Natural killer cell (primary cell): Measurements from ENCODE around the gene DCUN1D4. TPM values are rescaled to one million over a fixed set of nuclear protein-coding genes. Genes with fewer than 3 reads are reported as not detected.
A peak's percentile ranks its signal among the peaks of the same experiment; 100 is the strongest.

Experiments
- ATAC-seq, 3 donors: fragments of 150-1000 bp in 2 of 3; fragments of 200-7000 bp in 1 of 3; cut with Tn5 transposase; 1 replicate in 1 of 3; 2 replicates in 2 of 3; pipeline ENCODE4 v1.10.0; 2021; ENCODE audit warnings: mild to moderate bottlenecking in 2 of 3, moderate library complexity in 2 of 3
- DNase-seq, 2 donors: peaks; one replicate each; pipeline versions ENCODE4 v3.0.0 to v3.0.0-alpha.2; 2013 to 2021; ENCODE audit warnings: mixed read lengths in 1 of 2
- H3K27ac ChIP-seq: one replicate; pipeline ENCODE4 v1.5.1; 2013; ENCODE audit warnings: mild to moderate bottlenecking, low read length
- H3K27me3 ChIP-seq: one replicate; pipeline ENCODE4 v1.6.1; 2013; ENCODE audit warnings: low read length; ENCODE audit not compliant: control insufficient read depth, insufficient read depth
- H3K36me3 ChIP-seq: one replicate; pipeline ENCODE4 v1.6.1; 2013; ENCODE audit warnings: low read length; ENCODE audit not compliant: control insufficient read depth, insufficient read depth
- H3K4me1 ChIP-seq: one replicate; pipeline ENCODE4 v1.6.1; 2013; ENCODE audit warnings: low read length; ENCODE audit not compliant: control insufficient read depth, insufficient read depth
- H3K4me3 ChIP-seq: one replicate; pipeline ENCODE4 v1.5.1; 2013; ENCODE audit warnings: low read length
- H3K9me3 ChIP-seq: one replicate; pipeline ENCODE4 v1.6.1; 2013; ENCODE audit warnings: low read length; ENCODE audit not compliant: control insufficient read depth, insufficient read depth
- H3K27ac Mint-ChIP-seq, 2 donors: one replicate each; pipeline ENCODE4 v1.8.0; 2022; ENCODE audit warnings: mild to moderate bottlenecking in 2 of 2, mixed read lengths in 2 of 2, moderate library complexity in 1 of 2
- H3K27me3 Mint-ChIP-seq, 2 donors: one replicate each; pipeline ENCODE4 v1.8.0; 2022; ENCODE audit warnings: low read depth in 2 of 2, mixed read lengths in 2 of 2
- H3K36me3 Mint-ChIP-seq: one replicate; pipeline ENCODE4 v1.8.0; 2022; ENCODE audit warnings: mixed read lengths
- H3K4me1 Mint-ChIP-seq, 2 donors: one replicate each; pipeline ENCODE4 v1.8.0; 2022; ENCODE audit warnings: mixed read lengths in 2 of 2
- H3K4me3 Mint-ChIP-seq: one replicate; pipeline ENCODE4 v1.8.0; 2022; ENCODE audit warnings: mild to moderate bottlenecking, moderate library complexity, mixed read lengths
- H3K9me3 Mint-ChIP-seq, 2 donors: one replicate each; pipeline ENCODE4 v1.8.0; 2022; ENCODE audit warnings: mixed read lengths in 2 of 2
- WGBS: methylation state at CpG from one replicate; pipeline ENCODE4 v1.1.7; 2013; ENCODE audit warnings: missing lambda C conversion rate; ENCODE audit not compliant: insufficient coverage; 5-methylcytosine and 5-hydroxymethylcytosine counted together
- intact Hi-C: fragments of 100-400 bp; cut with micrococcal nuclease; formaldehyde crosslinking; loops from one replicate; pipeline ENCODE4 v1.14.2; 2022
- total RNA-seq, 4 donors: library from RNA; stranded (reverse); fragments of 120-200 nt in 1 of 4; gene quantifications; one replicate each; pipeline versions ENCODE4 v1.2.3 to v1.2.4, GENCODE V29; 2013 to 2022
- TF ChIP-seq, protein P1 (sequence below): fragments of 200-600 bp; IDR thresholded peaks from one replicate; pipeline ENCODE4 v1.8.0; 2022; ENCODE audit warnings: antibody characterized with exemption

The DCUN1D4 gene
- total RNA-seq, 3 donors from 2014 or later (not counting 1 experiment from before 2014, with no cell fraction given) = 26.9 to 35.9 (median 35.1) TPM

- Histone ChIP-seq H3K27me3 (no peaks in the 10 kb centered on the region), H3K4me3 (no peak overlapping the region), H3K36me3 (peaks cover 30% of the 10 kb centered on the region), H3K4me1 (no peaks in the 10 kb centered on the region), H3K9me3 (no peaks in the 10 kb centered on the region), H3K27ac (no peak overlapping the region)
- TF ChIP-seq, protein P1, sequence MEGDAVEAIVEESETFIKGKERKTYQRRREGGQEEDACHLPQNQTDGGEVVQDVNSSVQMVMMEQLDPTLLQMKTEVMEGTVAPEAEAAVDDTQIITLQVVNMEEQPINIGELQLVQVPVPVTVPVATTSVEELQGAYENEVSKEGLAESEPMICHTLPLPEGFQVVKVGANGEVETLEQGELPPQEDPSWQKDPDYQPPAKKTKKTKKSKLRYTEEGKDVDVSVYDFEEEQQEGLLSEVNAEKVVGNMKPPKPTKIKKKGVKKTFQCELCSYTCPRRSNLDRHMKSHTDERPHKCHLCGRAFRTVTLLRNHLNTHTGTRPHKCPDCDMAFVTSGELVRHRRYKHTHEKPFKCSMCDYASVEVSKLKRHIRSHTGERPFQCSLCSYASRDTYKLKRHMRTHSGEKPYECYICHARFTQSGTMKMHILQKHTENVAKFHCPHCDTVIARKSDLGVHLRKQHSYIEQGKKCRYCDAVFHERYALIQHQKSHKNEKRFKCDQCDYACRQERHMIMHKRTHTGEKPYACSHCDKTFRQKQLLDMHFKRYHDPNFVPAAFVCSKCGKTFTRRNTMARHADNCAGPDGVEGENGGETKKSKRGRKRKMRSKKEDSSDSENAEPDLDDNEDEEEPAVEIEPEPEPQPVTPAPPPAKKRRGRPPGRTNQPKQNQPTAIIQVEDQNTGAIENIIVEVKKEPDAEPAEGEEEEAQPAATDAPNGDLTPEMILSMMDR = no peak
- Mint-ChIP-seq H3K36me3 (no peaks in the 10 kb centered on the region), H3K4me3 (no peak overlapping the region), H3K4me1 (peaks cover 24 to 29% of the 10 kb centered on the region in 2 donors), H3K9me3 (no peaks in the 10 kb centered on the region), H3K27me3 (no peaks in the 10 kb centered on the region), H3K27ac (peak overlapping the region in 1 of 2 donors; percentile 31)
- 100% methylated on average over 1 of the region's 1 CpG for WGBS
- intact Hi-C loops = no loop called here
- DNase-seq = no peak
- no peak for ATAC-seq
Observed at GRCh38 chr4:51862199-51862598, 19.2 kb downstream of the DCUN1D4 start.

GRCh38 chr4:51862781-51863180 is 19.8 kb downstream of the DCUN1D4 start:
- TF ChIP-seq, protein P1 = no peak
- Mint-ChIP-seq H3K4me1 (peaks cover 19 to 26% of the 10 kb centered on the region in 2 donors), H3K27ac (no peak overlapping the region), H3K36me3 (no peaks in the 10 kb centered on the region), H3K27me3 (no peaks in the 10 kb centered on the region), H3K4me3 (no peak overlapping the region), H3K9me3 (no peaks in the 10 kb centered on the region)
- 88% methylated on average over 1 of the region's 1 CpG for WGBS
- Histone ChIP-seq H3K9me3 (no peaks in the 10 kb centered on the region), H3K27me3 (no peaks in the 10 kb centered on the region), H3K4me3 (no peak overlapping the region), H3K4me1 (no peaks in the 10 kb centered on the region), H3K27ac (no peak overlapping the region), H3K36me3 (peaks cover 36% of the 10 kb centered on the region)
- intact Hi-C loops = no loop called here
- DNase-seq (no peak), ATAC-seq (no peak)

GRCh38 chr4:51865717-51866116 is 22.8 kb downstream of the DCUN1D4 start:
- no peaks in the 10 kb centered on the region for H3K9me3 Mint-ChIP-seq
- no peak overlapping the region for H3K4me3 Mint-ChIP-seq
- no peaks in the 10 kb centered on the region for H3K27me3 Mint-ChIP-seq
- no peaks in the 10 kb centered on the region for H3K36me3 Mint-ChIP-seq
- H3K27ac Mint-ChIP-seq = no peak overlapping the region
- H3K4me3 ChIP-seq = no peak overlapping the region
- intact Hi-C loops = no loop called here
- H3K27me3 ChIP-seq = no peaks in the 10 kb centered on the region
- DNase-seq = no peak
- no peaks in the 10 kb centered on the region for H3K9me3 ChIP-seq
- TF ChIP-seq, protein P1 = no peak
- H3K4me1 ChIP-seq = no peaks in the 10 kb centered on the region
- no peak for ATAC-seq
- H3K27ac ChIP-seq = no peak overlapping the region
- H3K4me1 Mint-ChIP-seq = peaks cover 9 to 22% of the 10 kb centered on the region in 2 donors
- WGBS = no CpG with 5 or more reads among the region's 1 CpG
- H3K36me3 ChIP-seq = peaks cover 37% of the 10 kb centered on the region

GRCh38 chr4:51866835-51867234 is 23.9 kb downstream of the DCUN1D4 start:
- Histone ChIP-seq H3K27me3 (no peaks in the 10 kb centered on the region), H3K4me3 (no peak overlapping the region), H3K27ac (no peak overlapping the region), H3K4me1 (no peaks in the 10 kb centered on the region), H3K36me3 (peaks cover 37% of the 10 kb centered on the region), H3K9me3 (no peaks in the 10 kb centered on the region)
- Mint-ChIP-seq H3K36me3 (no peaks in the 10 kb centered on the region), H3K9me3 (no peaks in the 10 kb centered on the region), H3K27ac (no peak overlapping the region), H3K4me3 (no peak overlapping the region), H3K27me3 (no peaks in the 10 kb centered on the region), H3K4me1 (peaks cover 0 to 23% of the 10 kb centered on the region in 2 donors)
- TF ChIP-seq, protein P1 = no peak
- ATAC-seq = no peak
- 96% methylated on average over 7 of the region's 7 CpGs for WGBS
- DNase-seq = no peak
- intact Hi-C loops = no loop called here
